C4-2B (cell line): ENCODE measurements around the gene ARHGEF2.

Experiments used
- ZFX ChIP-seq: fragments of 450-650 bp; IDR thresholded peaks from 2 replicates; pipeline ENCODE4 v1.6.1; 2017
- TF ChIP-seq, protein P1 (sequence below): fragments of 450-650 bp; conservative IDR thresholded peaks from 2 replicates; pipeline ENCODE4 v1.5.1; 2017; ENCODE audit warnings: mild to moderate bottlenecking

DNA sequence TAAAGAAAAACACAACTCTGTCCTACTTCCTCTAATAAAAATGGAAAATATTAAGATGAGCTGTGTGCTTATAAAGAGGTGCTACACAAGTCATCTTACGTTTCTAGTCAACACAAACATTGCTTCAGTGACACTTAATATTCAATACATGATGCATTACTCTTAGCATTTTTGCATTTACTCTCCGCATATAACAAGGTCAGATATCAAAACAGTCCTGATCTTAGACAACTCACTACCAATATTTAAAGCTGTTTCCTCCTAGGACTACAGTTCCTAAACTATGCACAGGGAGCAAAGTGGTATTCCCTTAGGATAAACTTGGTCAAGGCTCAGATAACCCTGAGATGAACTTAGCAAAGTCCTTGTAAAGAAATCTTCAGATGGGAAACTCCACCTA is 79.5 kb downstream of the ARHGEF2 start:
- TF ChIP-seq, protein P1, sequence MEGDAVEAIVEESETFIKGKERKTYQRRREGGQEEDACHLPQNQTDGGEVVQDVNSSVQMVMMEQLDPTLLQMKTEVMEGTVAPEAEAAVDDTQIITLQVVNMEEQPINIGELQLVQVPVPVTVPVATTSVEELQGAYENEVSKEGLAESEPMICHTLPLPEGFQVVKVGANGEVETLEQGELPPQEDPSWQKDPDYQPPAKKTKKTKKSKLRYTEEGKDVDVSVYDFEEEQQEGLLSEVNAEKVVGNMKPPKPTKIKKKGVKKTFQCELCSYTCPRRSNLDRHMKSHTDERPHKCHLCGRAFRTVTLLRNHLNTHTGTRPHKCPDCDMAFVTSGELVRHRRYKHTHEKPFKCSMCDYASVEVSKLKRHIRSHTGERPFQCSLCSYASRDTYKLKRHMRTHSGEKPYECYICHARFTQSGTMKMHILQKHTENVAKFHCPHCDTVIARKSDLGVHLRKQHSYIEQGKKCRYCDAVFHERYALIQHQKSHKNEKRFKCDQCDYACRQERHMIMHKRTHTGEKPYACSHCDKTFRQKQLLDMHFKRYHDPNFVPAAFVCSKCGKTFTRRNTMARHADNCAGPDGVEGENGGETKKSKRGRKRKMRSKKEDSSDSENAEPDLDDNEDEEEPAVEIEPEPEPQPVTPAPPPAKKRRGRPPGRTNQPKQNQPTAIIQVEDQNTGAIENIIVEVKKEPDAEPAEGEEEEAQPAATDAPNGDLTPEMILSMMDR: no peak
- TF ChIP-seq ZFX: no peak
